ENCODE data around the gene ROBO2.

DNA sequence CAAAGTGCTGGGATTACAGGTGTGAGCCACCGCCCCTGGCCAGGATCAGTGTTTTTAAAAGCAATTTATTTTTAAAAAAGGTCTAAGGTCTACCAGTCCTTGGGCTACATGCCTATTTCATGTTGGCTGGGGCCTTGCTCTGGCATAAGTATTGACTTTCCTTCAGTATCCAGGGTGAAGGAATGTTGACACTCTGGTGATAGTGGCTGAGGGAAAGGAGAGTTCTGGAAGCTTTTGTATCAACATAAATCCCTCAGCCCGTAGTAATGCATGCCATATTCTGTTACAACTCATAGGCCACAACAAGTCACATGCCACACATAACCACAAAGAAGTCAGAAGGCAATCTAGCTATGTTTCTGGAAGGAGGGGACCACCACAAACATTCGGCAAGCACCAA is 273.9 kb downstream of the ROBO2 start:
- TF ChIP-seq, protein P1, sequence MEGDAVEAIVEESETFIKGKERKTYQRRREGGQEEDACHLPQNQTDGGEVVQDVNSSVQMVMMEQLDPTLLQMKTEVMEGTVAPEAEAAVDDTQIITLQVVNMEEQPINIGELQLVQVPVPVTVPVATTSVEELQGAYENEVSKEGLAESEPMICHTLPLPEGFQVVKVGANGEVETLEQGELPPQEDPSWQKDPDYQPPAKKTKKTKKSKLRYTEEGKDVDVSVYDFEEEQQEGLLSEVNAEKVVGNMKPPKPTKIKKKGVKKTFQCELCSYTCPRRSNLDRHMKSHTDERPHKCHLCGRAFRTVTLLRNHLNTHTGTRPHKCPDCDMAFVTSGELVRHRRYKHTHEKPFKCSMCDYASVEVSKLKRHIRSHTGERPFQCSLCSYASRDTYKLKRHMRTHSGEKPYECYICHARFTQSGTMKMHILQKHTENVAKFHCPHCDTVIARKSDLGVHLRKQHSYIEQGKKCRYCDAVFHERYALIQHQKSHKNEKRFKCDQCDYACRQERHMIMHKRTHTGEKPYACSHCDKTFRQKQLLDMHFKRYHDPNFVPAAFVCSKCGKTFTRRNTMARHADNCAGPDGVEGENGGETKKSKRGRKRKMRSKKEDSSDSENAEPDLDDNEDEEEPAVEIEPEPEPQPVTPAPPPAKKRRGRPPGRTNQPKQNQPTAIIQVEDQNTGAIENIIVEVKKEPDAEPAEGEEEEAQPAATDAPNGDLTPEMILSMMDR (IDR thresholded peaks at IDR 0.05 in 8 of 11, conservative IDR thresholded peaks at IDR 0.05 in 3 of 11), result no peak
- TF ChIP-seq POLR2A (IDR thresholded peaks at IDR 0.05), result no peak
